ENCODE data around the gene LARGE1. TPM values are rescaled to one million over a fixed set of nuclear protein-coding genes. Genes with fewer than 3 reads are reported as not detected.

The LARGE1 gene
- total RNA-seq, 1 experiment from 2014 or later, result 2.5 TPM

GRCh38 chr22:33275073-33275443 lies 645.2 kb downstream of the LARGE1 start:
- CTCF ChIA-PET, result no interaction called here
- DNase-seq (ENCODE audit: low read depth, low spot score) (no peak), ATAC-seq (no peak)
- POLR2A ChIA-PET, result no interaction called here
- in situ Hi-C loops (cut with HindIII; ENCODE audit: low pct_unique_long_range_greater_than_20kb, low sequenced_read_pairs), result no loop called here
- intact Hi-C loops (cut with micrococcal nuclease; ENCODE audit: unreplicated experiment), result no loop called here
- H3K4me1 ChIP-seq (ENCODE audit: control insufficient read depth, insufficient read depth, low read length), result no peaks in the 10 kb centered on the region
- H3K4me3 ChIP-seq (ENCODE audit: low read depth in 2 of 2, low read length in 2 of 2), result no peak overlapping the region
- TF ChIP-seq SIN3A (IDR thresholded peaks at IDR 0.05; ENCODE audit: borderline replicate concordance, insufficient read depth, low read depth, low read length) (no peak), TCF7L2 (IDR thresholded peaks at IDR 0.05; ENCODE audit: low read depth, low read length) (no peak)
- H3K27me3 ChIP-seq (ENCODE audit: control insufficient read depth, insufficient read depth, low read length), result no peaks in the 10 kb centered on the region
- BruUV-seq (replicated peaks), result no TSS peak
- no peaks in the 10 kb centered on the region for H3K36me3 ChIP-seq (ENCODE audit: control insufficient read depth, insufficient read depth, low read length)
- H3K9me3 ChIP-seq (ENCODE audit: control insufficient read depth, insufficient read depth, low read depth, low read length), result no peaks in the 10 kb centered on the region
- no peak overlapping the region for H3K27ac ChIP-seq (ENCODE audit: low read length)

GRCh38 chr22:33274214-33275072 lies 645.8 kb downstream of the LARGE1 start:
- DNase-seq (ENCODE audit: low read depth, low spot score) (peak; percentile 15), ATAC-seq (no peak)
- BruUV-seq (replicated peaks), result no TSS peak
- ChIA-PET CTCF (no interaction called here), POLR2A (no interaction called here)
- in situ Hi-C loops (cut with HindIII; ENCODE audit: low pct_unique_long_range_greater_than_20kb, low sequenced_read_pairs), result no loop called here
- H3K9me3 ChIP-seq (ENCODE audit: control insufficient read depth, insufficient read depth, low read depth, low read length), result no peaks in the 10 kb centered on the region
- H3K36me3 ChIP-seq (ENCODE audit: control insufficient read depth, insufficient read depth, low read length), result no peaks in the 10 kb centered on the region
- H3K4me3 ChIP-seq (ENCODE audit: low read depth in 2 of 2, low read length in 2 of 2), result no peak overlapping the region
- TF ChIP-seq CTCF (IDR thresholded peaks at IDR 0.05) (peak; percentile 34; the same call in 1 of the 2 replicates), TCF7L2 (IDR thresholded peaks at IDR 0.05; ENCODE audit: low read depth, low read length) (no peak), SIN3A (IDR thresholded peaks at IDR 0.05; ENCODE audit: borderline replicate concordance, insufficient read depth, low read depth, low read length) (no peak), POLR2AphosphoS5 (IDR thresholded peaks at IDR 0.05; ENCODE audit: low read depth, low read length) (no peak)
- TF ChIP-seq, protein P1, sequence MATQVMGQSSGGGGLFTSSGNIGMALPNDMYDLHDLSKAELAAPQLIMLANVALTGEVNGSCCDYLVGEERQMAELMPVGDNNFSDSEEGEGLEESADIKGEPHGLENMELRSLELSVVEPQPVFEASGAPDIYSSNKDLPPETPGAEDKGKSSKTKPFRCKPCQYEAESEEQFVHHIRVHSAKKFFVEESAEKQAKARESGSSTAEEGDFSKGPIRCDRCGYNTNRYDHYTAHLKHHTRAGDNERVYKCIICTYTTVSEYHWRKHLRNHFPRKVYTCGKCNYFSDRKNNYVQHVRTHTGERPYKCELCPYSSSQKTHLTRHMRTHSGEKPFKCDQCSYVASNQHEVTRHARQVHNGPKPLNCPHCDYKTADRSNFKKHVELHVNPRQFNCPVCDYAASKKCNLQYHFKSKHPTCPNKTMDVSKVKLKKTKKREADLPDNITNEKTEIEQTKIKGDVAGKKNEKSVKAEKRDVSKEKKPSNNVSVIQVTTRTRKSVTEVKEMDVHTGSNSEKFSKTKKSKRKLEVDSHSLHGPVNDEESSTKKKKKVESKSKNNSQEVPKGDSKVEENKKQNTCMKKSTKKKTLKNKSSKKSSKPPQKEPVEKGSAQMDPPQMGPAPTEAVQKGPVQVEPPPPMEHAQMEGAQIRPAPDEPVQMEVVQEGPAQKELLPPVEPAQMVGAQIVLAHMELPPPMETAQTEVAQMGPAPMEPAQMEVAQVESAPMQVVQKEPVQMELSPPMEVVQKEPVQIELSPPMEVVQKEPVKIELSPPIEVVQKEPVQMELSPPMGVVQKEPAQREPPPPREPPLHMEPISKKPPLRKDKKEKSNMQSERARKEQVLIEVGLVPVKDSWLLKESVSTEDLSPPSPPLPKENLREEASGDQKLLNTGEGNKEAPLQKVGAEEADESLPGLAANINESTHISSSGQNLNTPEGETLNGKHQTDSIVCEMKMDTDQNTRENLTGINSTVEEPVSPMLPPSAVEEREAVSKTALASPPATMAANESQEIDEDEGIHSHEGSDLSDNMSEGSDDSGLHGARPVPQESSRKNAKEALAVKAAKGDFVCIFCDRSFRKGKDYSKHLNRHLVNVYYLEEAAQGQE (IDR thresholded peaks at IDR 0.05; ENCODE audit: insufficient read depth in 1 of 2, low read depth in 2 of 2, low read length in 1 of 2), result no peak
- intact Hi-C loops (cut with micrococcal nuclease; ENCODE audit: unreplicated experiment), result no loop called here
- no peaks in the 10 kb centered on the region for H3K4me1 ChIP-seq (ENCODE audit: control insufficient read depth, insufficient read depth, low read length)
- no peaks in the 10 kb centered on the region for H3K27me3 ChIP-seq (ENCODE audit: control insufficient read depth, insufficient read depth, low read length)
- no peak overlapping the region for H3K27ac ChIP-seq (ENCODE audit: low read length)

GRCh38 chr22:33272871-33273270 lies 647.4 kb downstream of the LARGE1 start:
- Histone ChIP-seq H3K4me3 (ENCODE audit: low read depth in 2 of 2, low read length in 2 of 2) (no peak overlapping the region), H3K27ac (ENCODE audit: low read length) (no peak overlapping the region), H3K36me3 (ENCODE audit: control insufficient read depth, insufficient read depth, low read length) (no peaks in the 10 kb centered on the region), H3K4me1 (ENCODE audit: control insufficient read depth, insufficient read depth, low read length) (no peaks in the 10 kb centered on the region), H3K9me3 (ENCODE audit: control insufficient read depth, insufficient read depth, low read depth, low read length) (no peaks in the 10 kb centered on the region), H3K27me3 (ENCODE audit: control insufficient read depth, insufficient read depth, low read length) (no peaks in the 10 kb centered on the region)
- intact Hi-C loops (cut with micrococcal nuclease; ENCODE audit: unreplicated experiment), result no loop called here
- TF ChIP-seq CTCF (IDR thresholded peaks at IDR 0.05) (no peak), POLR2AphosphoS5 (IDR thresholded peaks at IDR 0.05; ENCODE audit: low read depth, low read length) (no peak), TCF7L2 (IDR thresholded peaks at IDR 0.05; ENCODE audit: low read depth, low read length) (no peak), SIN3A (IDR thresholded peaks at IDR 0.05; ENCODE audit: borderline replicate concordance, insufficient read depth, low read depth, low read length) (no peak)
- TF ChIP-seq, protein P1 (IDR thresholded peaks at IDR 0.05; ENCODE audit: insufficient read depth in 1 of 2, low read depth in 2 of 2, low read length in 1 of 2), result no peak
- ChIA-PET POLR2A (no interaction called here), CTCF (no interaction called here)
- in situ Hi-C loops (cut with HindIII; ENCODE audit: low pct_unique_long_range_greater_than_20kb, low sequenced_read_pairs), result no loop called here
- BruUV-seq (replicated peaks), result no TSS peak
- no peak for ATAC-seq
- no peak for DNase-seq (ENCODE audit: low read depth, low spot score)

All from Panc1 (cell line).